ENCODE results near the gene PRKN. TPM values are rescaled to one million over a fixed set of nuclear protein-coding genes. Genes with fewer than 3 reads are reported as not detected.
A peak's percentile ranks its signal among the peaks of the same experiment; 100 is the strongest.
"Not testable (repeated sequence)": the region's sequence is repeated elsewhere in the genome, so short reads cannot be mapped to it uniquely, and the experiment has no call there.

PRKN gene
- total and polyA plus RNA-seq, 4 experiments from 2014 or later: 0.50 to 5.3 (median 2.9) TPM

DNA sequence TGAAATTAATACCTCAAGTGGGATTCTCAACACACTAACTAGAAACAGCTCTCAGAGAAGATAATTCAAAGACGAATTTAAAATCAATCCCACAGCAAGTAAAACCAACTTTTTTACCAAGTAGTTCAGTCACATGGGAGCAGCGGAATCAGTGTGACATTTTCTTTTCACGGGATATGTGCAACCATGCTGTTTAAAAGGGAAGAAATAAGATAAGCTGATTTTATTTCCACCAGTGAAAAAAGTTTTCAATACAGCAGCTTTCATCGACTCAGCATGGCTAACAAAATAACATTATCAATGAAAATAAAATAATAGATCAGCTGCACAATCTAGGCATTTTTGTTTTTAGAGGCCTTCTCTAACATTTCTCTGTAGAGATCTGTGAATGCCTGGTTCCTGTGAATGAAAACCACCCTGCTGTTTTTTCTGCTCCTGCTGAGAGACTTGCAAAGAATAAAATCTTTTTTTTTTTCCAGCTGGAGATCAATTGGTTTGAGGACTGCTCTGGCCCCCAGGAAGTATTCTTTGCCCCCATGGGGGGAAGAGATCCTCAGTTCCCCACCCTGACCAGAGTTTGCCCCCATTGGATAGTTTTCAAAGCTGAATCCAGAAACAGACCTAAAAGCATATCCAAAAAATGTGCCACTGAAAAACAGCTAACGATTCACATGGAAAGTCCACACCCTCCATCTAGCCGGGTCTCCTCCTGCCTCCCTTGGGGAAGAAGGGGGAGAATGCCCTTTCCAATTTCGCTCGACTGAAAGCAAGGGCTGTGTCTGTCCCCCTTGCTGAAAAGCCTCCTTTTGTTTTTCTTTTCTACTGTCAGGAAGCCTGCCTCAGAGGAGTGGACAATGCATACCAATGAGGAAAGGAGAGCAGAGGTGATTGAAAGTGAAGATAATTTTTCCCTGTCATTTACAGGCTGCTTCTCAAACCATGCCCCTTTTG is 317.6 kb downstream of the PRKN start:
- H3K27ac ChIP-seq (ENCODE audit: low read depth, low read length): no peak overlapping the region
- H3K4me3 ChIP-seq (ENCODE audit: low read length in 2 of 2): no peak overlapping the region
- ChIA-PET CTCF (ENCODE audit: partially characterized antibody) (no interaction called here), POLR2A (ENCODE audit: partially characterized antibody) (no interaction called here)
- Mint-ChIP-seq H3K36me3 (no peaks in the 10 kb centered on the region), H3K4me1 (no peaks in the 10 kb centered on the region), H3K27me3 (no peaks in the 10 kb centered on the region), H3K9me3 (peaks cover 0 to 5% (median 2%) of the 10 kb centered on the region in 8 donors), H3K4me3 (no peak overlapping the region), H3K27ac (no peak overlapping the region)
- H3K9me3 ChIP-seq (ENCODE audit: control insufficient read depth in 1 of 2, low read length in 2 of 2): no peaks in the 10 kb centered on the region
- H3K4me1 ChIP-seq (ENCODE audit: insufficient read depth, low read length): no peaks in the 10 kb centered on the region
- no peak for DNase-seq
- intact Hi-C loops (cut with micrococcal nuclease): no loop called here
- H3K27me3 ChIP-seq (ENCODE audit: insufficient read depth, low read length): no peaks in the 10 kb centered on the region
- no peaks in the 10 kb centered on the region for H3K36me3 ChIP-seq (ENCODE audit: insufficient read depth, low read length)

DNA sequence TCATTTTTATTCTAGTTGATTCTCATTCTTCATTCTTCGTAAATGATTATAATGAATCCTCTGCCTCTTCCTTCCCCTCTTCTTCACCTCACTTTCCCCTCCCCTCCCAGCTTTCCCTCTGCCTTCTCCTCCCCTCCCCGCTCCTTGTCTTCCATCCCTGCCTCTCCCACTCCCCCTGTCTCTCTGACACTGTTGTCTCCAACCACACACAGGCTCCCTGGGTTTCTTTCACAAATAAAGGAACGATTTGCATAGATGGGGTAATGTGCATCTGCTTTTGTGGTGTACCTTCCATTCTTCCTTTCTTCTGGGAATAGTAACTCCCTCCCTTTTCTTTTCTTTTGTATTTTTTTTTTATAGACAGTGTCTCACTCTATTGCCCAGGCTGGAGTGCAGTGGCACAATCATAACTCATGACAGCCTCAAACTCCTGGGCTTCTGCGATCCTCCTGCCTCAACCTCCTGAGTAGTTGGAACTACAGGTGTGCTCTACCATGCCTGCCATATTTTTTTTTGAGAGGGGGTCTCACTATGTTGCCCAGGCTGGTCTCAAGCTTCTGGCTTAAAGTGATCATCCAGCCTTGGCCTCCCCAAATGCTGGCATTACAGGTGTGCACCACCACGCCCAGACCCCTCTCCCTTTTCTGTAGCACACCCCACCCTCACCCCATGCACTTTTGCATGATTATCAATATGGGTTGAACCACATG is 318.6 kb downstream of the PRKN start:
- Histone ChIP-seq H3K9me3 (ENCODE audit: control insufficient read depth in 1 of 2, low read length in 2 of 2) (no peaks in the 10 kb centered on the region), H3K27ac (ENCODE audit: low read depth, low read length) (no peak overlapping the region), H3K4me1 (ENCODE audit: insufficient read depth, low read length) (no peaks in the 10 kb centered on the region), H3K36me3 (ENCODE audit: insufficient read depth, low read length) (no peaks in the 10 kb centered on the region), H3K27me3 (ENCODE audit: insufficient read depth, low read length) (no peaks in the 10 kb centered on the region), H3K4me3 (ENCODE audit: low read length in 2 of 2) (no peak overlapping the region)
- Mint-ChIP-seq H3K36me3 (no peaks in the 10 kb centered on the region), H3K27ac (peak overlapping the region in 1 of 7 donors; percentile 70), H3K4me1 (no peaks in the 10 kb centered on the region), H3K4me3 (no peak overlapping the region), H3K9me3 (peaks cover 0 to 9% (median 2%) of the 10 kb centered on the region in 8 donors), H3K27me3 (no peaks in the 10 kb centered on the region)
- ChIA-PET POLR2A (ENCODE audit: partially characterized antibody) (no interaction called here), CTCF (ENCODE audit: partially characterized antibody) (no interaction called here)
- intact Hi-C loops (cut with micrococcal nuclease): no loop called here
- DNase-seq: no peak

DNA sequence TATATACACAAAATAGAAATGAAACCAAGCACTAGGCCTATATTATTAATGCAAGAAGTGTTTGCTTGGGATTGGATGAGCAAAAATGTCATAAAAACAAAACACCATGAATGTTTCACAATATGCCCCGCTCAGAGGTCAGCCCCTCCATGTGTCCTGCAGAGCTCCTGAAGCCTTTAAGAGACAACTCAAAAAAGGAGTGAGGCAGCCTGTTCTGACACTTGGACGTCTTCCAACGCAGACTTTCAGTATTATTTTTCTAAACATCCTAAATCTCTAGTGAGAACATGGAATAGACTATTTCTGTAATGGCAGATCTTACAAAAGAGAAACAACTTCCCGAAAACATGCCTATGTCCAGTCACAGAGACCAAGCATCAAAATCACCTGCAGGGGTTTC is 322.6 kb downstream of the PRKN start:
- H3K27ac ChIP-seq (ENCODE audit: low read depth, low read length): no peak overlapping the region
- intact Hi-C loops (cut with micrococcal nuclease): no loop called here
- H3K36me3 Mint-ChIP-seq: no peaks in the 10 kb centered on the region
- ChIA-PET POLR2A (ENCODE audit: partially characterized antibody) (no interaction called here), CTCF (ENCODE audit: partially characterized antibody) (no interaction called here)
- no peaks in the 10 kb centered on the region for H3K9me3 ChIP-seq (ENCODE audit: control insufficient read depth in 1 of 2, low read length in 2 of 2)
- no peak overlapping the region for H3K4me3 Mint-ChIP-seq
- H3K9me3 Mint-ChIP-seq: peaks cover 0 to 14% (median 5%) of the 10 kb centered on the region in 8 donors
- no peaks in the 10 kb centered on the region for H3K27me3 Mint-ChIP-seq
- H3K4me1 Mint-ChIP-seq: no peaks in the 10 kb centered on the region
- no peaks in the 10 kb centered on the region for H3K36me3 ChIP-seq (ENCODE audit: insufficient read depth, low read length)
- no peak for DNase-seq
- no peaks in the 10 kb centered on the region for H3K27me3 ChIP-seq (ENCODE audit: insufficient read depth, low read length)
- H3K4me1 ChIP-seq (ENCODE audit: insufficient read depth, low read length): no peaks in the 10 kb centered on the region
- H3K27ac Mint-ChIP-seq: no peak overlapping the region
- H3K4me3 ChIP-seq (ENCODE audit: low read length in 2 of 2): no peak overlapping the region

DNA sequence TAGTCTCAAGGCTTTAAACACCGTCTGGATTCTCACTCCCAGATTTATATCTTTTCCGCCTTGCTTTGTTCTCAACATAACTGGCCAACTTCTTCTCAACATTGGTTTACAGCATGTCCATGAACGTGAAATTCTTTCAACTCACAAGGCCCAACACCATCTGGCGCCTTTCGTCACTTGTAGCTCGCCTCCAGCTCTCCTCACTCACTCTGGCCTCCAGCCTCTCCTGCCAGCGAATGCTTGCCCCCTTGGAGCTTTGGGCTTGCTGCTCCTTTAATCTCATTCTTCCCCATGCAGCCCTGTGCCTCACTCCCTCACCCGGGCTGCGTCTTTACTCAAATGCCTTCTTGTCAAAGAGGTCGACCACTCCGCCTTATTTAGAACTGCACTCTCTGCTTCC is 324.5 kb downstream of the PRKN start:
- no peak overlapping the region for H3K4me3 ChIP-seq (ENCODE audit: low read length in 2 of 2)
- no peaks in the 10 kb centered on the region for H3K27me3 Mint-ChIP-seq
- CTCF ChIA-PET (ENCODE audit: partially characterized antibody): no interaction called here
- no peaks in the 10 kb centered on the region for H3K36me3 ChIP-seq (ENCODE audit: insufficient read depth, low read length)
- no peak for DNase-seq
- no peaks in the 10 kb centered on the region for H3K4me1 ChIP-seq (ENCODE audit: insufficient read depth, low read length)
- H3K4me1 Mint-ChIP-seq: no peaks in the 10 kb centered on the region
- H3K9me3 ChIP-seq (ENCODE audit: control insufficient read depth in 1 of 2, low read length in 2 of 2): no peaks in the 10 kb centered on the region
- intact Hi-C loops (cut with micrococcal nuclease): no loop called here
- H3K4me3 Mint-ChIP-seq: no peak overlapping the region
- POLR2A ChIA-PET (ENCODE audit: partially characterized antibody): no interaction called here
- H3K36me3 Mint-ChIP-seq: peaks cover 0 to 3% of the 10 kb centered on the region in 2 donors
- no peak overlapping the region for H3K27ac Mint-ChIP-seq
- H3K27me3 ChIP-seq (ENCODE audit: insufficient read depth, low read length): no peaks in the 10 kb centered on the region
- no peak overlapping the region for H3K27ac ChIP-seq (ENCODE audit: low read depth, low read length)
- peaks cover 0 to 20% (median 4%) of the 10 kb centered on the region in 8 donors for H3K9me3 Mint-ChIP-seq

DNA sequence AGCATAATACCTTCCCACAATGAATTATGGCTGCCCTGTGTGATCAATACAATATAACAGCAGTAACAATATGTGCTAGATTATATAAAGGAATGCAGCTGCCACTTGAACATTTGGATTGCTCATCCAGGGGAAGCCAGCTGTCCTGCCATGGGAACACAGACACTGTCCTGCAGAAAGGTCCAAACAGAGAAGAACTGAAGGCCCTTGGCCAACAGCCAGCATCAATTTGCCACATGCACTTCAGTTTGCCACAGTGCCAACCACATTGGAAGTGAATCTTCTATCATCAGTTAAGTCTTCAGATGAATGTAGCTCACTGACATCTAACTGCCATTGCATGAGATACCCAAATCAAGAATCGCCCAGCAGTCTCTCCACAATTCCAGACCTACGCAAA is 332.4 kb downstream of the PRKN start:
- DNase-seq: no peak
- intact Hi-C loops (cut with micrococcal nuclease): no loop called here
- Mint-ChIP-seq H3K27me3 (no peaks in the 10 kb centered on the region), H3K36me3 (peaks cover 0 to 3% of the 10 kb centered on the region in 2 donors), H3K27ac (no peak overlapping the region), H3K4me3 (no peak overlapping the region), H3K4me1 (no peaks in the 10 kb centered on the region), H3K9me3 (peaks cover 0 to 7% (median 0%) of the 10 kb centered on the region in 8 donors)
- H3K27me3 ChIP-seq (ENCODE audit: insufficient read depth, low read length): no peaks in the 10 kb centered on the region
- ChIA-PET POLR2A (ENCODE audit: partially characterized antibody) (no interaction called here), CTCF (ENCODE audit: partially characterized antibody) (no interaction called here)
- H3K27ac ChIP-seq (ENCODE audit: low read depth, low read length): no peak overlapping the region
- H3K36me3 ChIP-seq (ENCODE audit: insufficient read depth, low read length): no peaks in the 10 kb centered on the region
- no peaks in the 10 kb centered on the region for H3K9me3 ChIP-seq (ENCODE audit: control insufficient read depth in 1 of 2, low read length in 2 of 2)
- no peaks in the 10 kb centered on the region for H3K4me1 ChIP-seq (ENCODE audit: insufficient read depth, low read length)
- no peak overlapping the region for H3K4me3 ChIP-seq (ENCODE audit: low read length in 2 of 2)

DNA sequence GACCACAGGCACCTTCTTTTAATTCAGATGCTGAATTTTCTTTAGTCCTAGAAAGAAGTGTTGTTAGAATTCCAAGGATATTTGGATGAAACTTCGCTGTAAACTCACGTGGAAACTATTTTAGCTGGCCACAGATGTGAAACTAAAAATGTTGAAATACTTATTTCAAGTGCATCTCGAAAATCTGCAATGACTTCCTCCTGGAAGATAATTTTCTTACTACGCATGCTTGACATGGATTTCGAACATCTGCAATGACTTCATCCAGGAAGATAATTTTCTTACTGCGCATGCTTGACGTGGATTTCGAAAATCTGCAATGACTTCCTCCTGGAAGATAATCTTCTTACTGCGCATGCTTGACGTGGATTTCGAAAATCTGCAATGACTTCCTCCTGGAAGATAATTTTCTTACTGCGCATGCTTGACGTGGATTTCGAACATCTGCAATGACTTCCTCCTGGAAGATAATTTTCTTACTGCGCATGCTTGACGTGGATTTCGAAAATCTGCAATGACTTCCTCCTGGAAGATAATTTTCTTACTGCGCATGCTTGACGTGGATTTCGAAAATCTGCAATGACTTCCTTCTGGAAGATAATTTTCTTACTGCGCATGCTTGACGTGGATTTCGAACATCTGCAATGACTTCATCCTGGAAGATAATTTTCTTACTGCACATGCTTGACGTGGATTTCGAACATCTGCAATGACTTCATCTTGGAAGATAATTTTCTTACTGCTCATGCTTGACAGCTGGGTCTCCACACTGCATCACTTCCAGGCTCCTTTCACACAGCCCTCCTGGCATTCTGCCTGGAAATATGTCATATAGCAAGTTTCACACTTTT is 336.4 kb downstream of the PRKN start:
- DNase-seq; H3K4me3 ChIP-seq (ENCODE audit: low read length in 2 of 2); H3K27ac ChIP-seq (ENCODE audit: low read depth, low read length); H3K4me3 Mint-ChIP-seq; H3K36me3 Mint-ChIP-seq; intact Hi-C loops (cut with micrococcal nuclease); H3K27me3 Mint-ChIP-seq; H3K4me1 ChIP-seq (ENCODE audit: insufficient read depth, low read length); POLR2A ChIA-PET (ENCODE audit: partially characterized antibody); H3K36me3 ChIP-seq (ENCODE audit: insufficient read depth, low read length); H3K9me3 ChIP-seq (ENCODE audit: control insufficient read depth in 1 of 2, low read length in 2 of 2); H3K9me3 Mint-ChIP-seq; H3K27ac Mint-ChIP-seq; H3K27me3 ChIP-seq (ENCODE audit: insufficient read depth, low read length); H3K4me1 Mint-ChIP-seq; CTCF ChIA-PET (ENCODE audit: partially characterized antibody): not testable (repeated sequence)
